ENCODE results near the gene KL. TPM values are rescaled to one million over a fixed set of nuclear protein-coding genes. Genes with fewer than 3 reads are reported as not detected.

The KL gene
- total and polyA plus RNA-seq, 2 donors (not counting 1 experiment from before 2014, with no cell fraction given), result 0.07 TPM; not detected in 1

GRCh38 chr13:33090755-33091414 is 74.7 kb downstream of the KL start:
- ATAC-seq (ENCODE audit: low read depth) (no peak), DNase-seq (no peak)
- Histone ChIP-seq H3K36me3 (replicated peaks in 1 of 2; ENCODE audit: control extremely low read depth in 1 of 2, control insufficient read depth in 1 of 2, extremely low read depth in 1 of 2, insufficient read depth in 2 of 2, low read length in 1 of 2) (no peaks in the 10 kb centered on the region), H4K20me1 (ENCODE audit: control insufficient read depth, insufficient read depth, low read length, poor library complexity, severe bottlenecking) (no peaks in the 10 kb centered on the region), H3K4me1 (ENCODE audit: control insufficient read depth in 2 of 2, insufficient read depth in 2 of 2, low read length in 2 of 2) (no peaks in the 10 kb centered on the region), H3K27ac (ENCODE audit: low read length in 2 of 2) (no peak overlapping the region), H3K9ac (ENCODE audit: low read length) (no peak overlapping the region), H3K27me3 (replicated peaks in 1 of 4; ENCODE audit: control extremely low read depth in 1 of 4, control insufficient read depth in 3 of 4, insufficient read depth in 4 of 4, low read length in 3 of 4) (peaks cover 0 to 3% (median 1%) of the 10 kb centered on the region in 4 experiments), H3K9me3 (ENCODE audit: control extremely low read depth in 1 of 3, control insufficient read depth in 2 of 3, insufficient read depth in 1 of 3, low read length in 2 of 3) (peaks cover 0 to 2% (median 0%) of the 10 kb centered on the region in 3 donors), H2AFZ (ENCODE audit: insufficient read depth, low read depth, low read length, poor library complexity, severe bottlenecking) (no peak overlapping the region), H3K79me2 (ENCODE audit: control insufficient read depth, insufficient read depth, low read length) (no peaks in the 10 kb centered on the region), H3K4me3 (ENCODE audit: control extremely low read depth in 1 of 5, extremely low read depth in 1 of 5, insufficient read depth in 1 of 5, low read depth in 2 of 5, low read length in 4 of 5) (no peak overlapping the region), H3K4me2 (replicated peaks; ENCODE audit: low read depth, low read length, poor library complexity, severe bottlenecking) (no peak overlapping the region)
- ChIA-PET CTCF (no interaction called here), POLR2A (no interaction called here)
- 100% methylated on average over 2 of the region's 4 CpGs for WGBS (ENCODE audit: insufficient coverage)
- TF ChIP-seq CTCF (IDR thresholded peaks at IDR 0.05), result no peak
- TF ChIP-seq EZH2 (IDR thresholded peaks at IDR 0.05; ENCODE audit: borderline replicate concordance, insufficient read depth, low read depth, low read length, poor library complexity, severe bottlenecking), result no peak
- no peaks in the 10 kb centered on the region for H3K9me3 Mint-ChIP-seq (ENCODE audit: insufficient read depth)
- intact Hi-C loops (cut with micrococcal nuclease), result no loop called here
- no peak overlapping the region for H3K4me3 Mint-ChIP-seq
- no peak overlapping the region for H3K27ac Mint-ChIP-seq
- H3K4me1 Mint-ChIP-seq, result no peaks in the 10 kb centered on the region
- H3K27me3 Mint-ChIP-seq, result peaks cover 24% of the 10 kb centered on the region

GRCh38 chr13:33091415-33091774 is 75.2 kb downstream of the KL start:
- Histone ChIP-seq H3K4me1 (ENCODE audit: control insufficient read depth in 2 of 2, insufficient read depth in 2 of 2, low read length in 2 of 2) (no peaks in the 10 kb centered on the region), H4K20me1 (ENCODE audit: control insufficient read depth, insufficient read depth, low read length, poor library complexity, severe bottlenecking) (no peaks in the 10 kb centered on the region), H3K36me3 (replicated peaks in 1 of 2; ENCODE audit: control extremely low read depth in 1 of 2, control insufficient read depth in 1 of 2, extremely low read depth in 1 of 2, insufficient read depth in 2 of 2, low read length in 1 of 2) (no peaks in the 10 kb centered on the region), H3K9me3 (ENCODE audit: control extremely low read depth in 1 of 3, control insufficient read depth in 2 of 3, insufficient read depth in 1 of 3, low read length in 2 of 3) (peaks cover 0 to 2% (median 0%) of the 10 kb centered on the region in 3 donors), H3K4me3 (ENCODE audit: control extremely low read depth in 1 of 5, extremely low read depth in 1 of 5, insufficient read depth in 1 of 5, low read depth in 2 of 5, low read length in 4 of 5) (no peak overlapping the region), H3K79me2 (ENCODE audit: control insufficient read depth, insufficient read depth, low read length) (no peaks in the 10 kb centered on the region), H2AFZ (ENCODE audit: insufficient read depth, low read depth, low read length, poor library complexity, severe bottlenecking) (no peak overlapping the region), H3K27me3 (replicated peaks in 1 of 4; ENCODE audit: control extremely low read depth in 1 of 4, control insufficient read depth in 3 of 4, insufficient read depth in 4 of 4, low read length in 3 of 4) (peaks cover 0 to 3% (median 1%) of the 10 kb centered on the region in 4 experiments), H3K9ac (ENCODE audit: low read length) (no peak overlapping the region), H3K4me2 (replicated peaks; ENCODE audit: low read depth, low read length, poor library complexity, severe bottlenecking) (no peak overlapping the region), H3K27ac (ENCODE audit: low read length in 2 of 2) (no peak overlapping the region)
- ChIA-PET CTCF (no interaction called here), POLR2A (no interaction called here)
- H3K9me3 Mint-ChIP-seq (ENCODE audit: insufficient read depth), result no peaks in the 10 kb centered on the region
- no peaks in the 10 kb centered on the region for H3K4me1 Mint-ChIP-seq
- DNase-seq (no peak), ATAC-seq (ENCODE audit: low read depth) (no peak)
- WGBS (ENCODE audit: insufficient coverage), result 100% methylated on average over 2 of the region's 5 CpGs
- no peak for TF ChIP-seq EZH2 (IDR thresholded peaks at IDR 0.05; ENCODE audit: borderline replicate concordance, insufficient read depth, low read depth, low read length, poor library complexity, severe bottlenecking)
- TF ChIP-seq CTCF (IDR thresholded peaks at IDR 0.05), result no peak
- H3K27me3 Mint-ChIP-seq, result peaks cover 19% of the 10 kb centered on the region
- intact Hi-C loops (cut with micrococcal nuclease), result no loop called here
- no peak overlapping the region for H3K4me3 Mint-ChIP-seq
- H3K27ac Mint-ChIP-seq, result no peak overlapping the region
